GM18511 (cell line): Measurements from ENCODE around the gene CCDC51.

ENCODE experiments used
- ATAC-seq: cut with Tn5 transposase; IDR thresholded peaks from one replicate; pipeline ENCODE4 v1.9.1; 2021; ENCODE audit warnings: mild to moderate bottlenecking, moderate library complexity; ENCODE audit not compliant: unreplicated experiment

The CCDC51 gene

DNA sequence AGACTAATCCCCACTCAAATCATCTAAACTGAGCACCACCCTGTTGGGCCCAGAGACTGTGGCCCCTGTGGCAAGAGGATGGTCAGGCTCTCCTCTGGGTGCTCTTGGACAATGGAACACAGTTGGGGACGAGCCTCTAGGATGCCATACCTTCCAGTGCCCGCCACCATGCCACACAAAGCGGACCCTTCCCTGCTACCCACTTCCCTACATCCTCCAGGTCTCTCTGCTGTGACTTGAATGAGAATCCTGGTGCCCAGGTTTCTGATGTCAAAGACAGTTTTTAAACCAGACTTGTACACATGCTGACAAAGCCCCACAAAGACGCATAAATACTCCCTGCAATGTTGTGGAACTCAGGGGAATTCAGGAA lies 4.7 kb downstream of the CCDC51 start:
- no peak for ATAC-seq

DNA sequence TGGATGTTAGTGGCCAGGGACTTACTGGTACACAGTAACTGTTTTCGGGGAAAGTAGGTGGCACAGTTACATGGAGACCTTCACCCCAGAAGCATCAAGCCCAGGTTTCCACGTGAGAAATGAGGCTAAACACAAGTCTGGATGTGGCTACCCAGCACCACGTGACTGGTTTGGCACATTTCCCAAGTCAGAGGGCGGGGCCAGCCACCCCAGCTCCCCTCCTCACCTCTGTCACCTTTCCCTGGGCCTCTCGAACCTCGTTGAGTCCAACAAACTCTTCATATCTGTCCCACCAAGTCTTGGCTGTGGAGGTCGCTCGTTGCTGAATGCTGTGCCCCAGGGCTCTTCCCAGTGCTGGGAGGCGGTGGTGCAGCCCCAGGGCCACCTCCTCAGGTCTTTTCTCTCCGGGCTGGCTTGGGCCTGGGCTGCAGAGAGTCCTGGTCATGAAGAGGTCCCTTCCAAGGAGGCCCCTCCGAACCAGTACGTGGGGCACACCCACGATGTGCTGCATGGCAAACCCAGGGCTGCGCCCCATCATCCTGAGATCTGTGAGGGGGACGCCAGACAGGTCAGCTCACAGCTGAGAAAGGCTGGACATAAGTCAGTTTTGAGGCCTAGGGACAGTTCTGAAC lies 5.2 kb downstream of the CCDC51 start:
- no peak for ATAC-seq

DNA sequence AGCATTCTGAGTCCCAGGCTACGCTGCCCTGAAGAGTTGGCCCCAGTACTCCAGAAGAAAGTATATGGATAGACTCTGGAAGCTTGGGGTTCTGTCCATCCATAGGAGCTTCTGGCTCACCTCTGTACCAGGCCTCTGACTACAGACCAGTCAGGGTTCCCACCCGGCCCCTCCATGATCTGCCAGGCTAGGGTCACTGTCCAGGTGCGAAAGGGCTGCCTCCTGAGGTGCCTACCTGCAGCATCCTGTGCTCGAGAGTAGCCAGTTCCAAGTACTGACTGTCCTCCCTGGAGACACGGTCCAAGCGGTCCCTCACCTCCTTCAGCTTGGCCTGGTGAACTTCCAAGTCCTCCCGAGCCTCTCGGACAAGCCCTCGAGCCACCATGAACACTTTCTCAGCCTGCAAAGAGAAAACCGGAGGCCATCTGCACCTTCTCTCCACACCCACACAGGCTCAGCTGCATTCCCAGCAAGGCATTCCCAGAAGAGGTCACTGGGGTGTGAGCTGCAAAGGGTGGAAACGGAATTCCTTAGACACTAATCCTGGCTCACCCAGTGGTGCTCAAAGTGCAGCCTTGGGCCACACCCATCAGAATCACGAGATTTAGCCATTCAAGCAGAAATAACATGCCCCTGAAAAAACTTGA lies 6.3 kb downstream of the CCDC51 start:
- no peak for ATAC-seq

DNA sequence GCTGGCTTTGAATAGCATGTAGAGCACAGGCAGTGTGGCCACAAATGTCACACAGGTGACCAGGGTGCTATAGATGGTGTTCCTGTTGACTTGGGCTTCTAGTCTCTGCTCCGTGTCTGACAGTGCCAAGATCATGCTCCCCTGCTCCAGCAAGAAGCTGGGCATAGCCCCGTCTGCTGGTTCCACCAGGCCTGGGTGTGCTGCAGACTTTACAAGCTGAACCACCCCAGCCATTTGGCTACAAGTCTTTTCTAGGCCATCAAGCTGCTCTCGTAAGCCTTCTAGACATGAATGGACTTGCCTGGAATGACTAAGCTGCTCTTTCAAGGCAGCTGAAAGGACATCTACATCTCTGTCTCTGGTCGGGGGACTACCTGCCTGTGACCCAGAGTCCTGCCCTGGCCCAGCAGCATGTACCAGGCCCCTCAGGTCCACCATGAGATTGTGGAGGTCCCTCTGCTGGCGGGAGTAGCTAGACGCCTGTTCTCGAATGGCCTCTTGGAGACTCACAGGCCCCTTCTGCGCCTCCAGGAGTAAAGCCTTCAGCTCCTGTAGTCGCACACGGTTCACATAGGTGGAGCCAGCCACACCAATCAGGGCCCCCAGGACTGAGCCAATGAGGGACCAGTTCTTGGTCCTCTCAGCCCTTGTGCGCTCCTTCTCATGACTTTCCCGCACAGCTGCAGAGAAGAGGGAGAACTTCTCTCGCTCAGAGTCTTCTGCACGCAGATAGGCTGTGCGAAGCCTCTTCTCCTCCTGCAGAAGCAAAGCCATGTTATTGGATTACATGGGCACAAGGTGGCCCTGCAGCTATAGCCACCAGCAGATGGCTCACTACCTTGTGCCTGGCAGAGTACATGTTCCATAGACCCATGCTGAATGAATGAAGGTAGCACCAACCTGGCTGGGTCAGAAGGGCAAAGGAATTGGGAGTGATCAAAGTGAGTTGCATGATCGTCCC lies 7.2 kb downstream of the CCDC51 start:
- ATAC-seq: no peak

DNA sequence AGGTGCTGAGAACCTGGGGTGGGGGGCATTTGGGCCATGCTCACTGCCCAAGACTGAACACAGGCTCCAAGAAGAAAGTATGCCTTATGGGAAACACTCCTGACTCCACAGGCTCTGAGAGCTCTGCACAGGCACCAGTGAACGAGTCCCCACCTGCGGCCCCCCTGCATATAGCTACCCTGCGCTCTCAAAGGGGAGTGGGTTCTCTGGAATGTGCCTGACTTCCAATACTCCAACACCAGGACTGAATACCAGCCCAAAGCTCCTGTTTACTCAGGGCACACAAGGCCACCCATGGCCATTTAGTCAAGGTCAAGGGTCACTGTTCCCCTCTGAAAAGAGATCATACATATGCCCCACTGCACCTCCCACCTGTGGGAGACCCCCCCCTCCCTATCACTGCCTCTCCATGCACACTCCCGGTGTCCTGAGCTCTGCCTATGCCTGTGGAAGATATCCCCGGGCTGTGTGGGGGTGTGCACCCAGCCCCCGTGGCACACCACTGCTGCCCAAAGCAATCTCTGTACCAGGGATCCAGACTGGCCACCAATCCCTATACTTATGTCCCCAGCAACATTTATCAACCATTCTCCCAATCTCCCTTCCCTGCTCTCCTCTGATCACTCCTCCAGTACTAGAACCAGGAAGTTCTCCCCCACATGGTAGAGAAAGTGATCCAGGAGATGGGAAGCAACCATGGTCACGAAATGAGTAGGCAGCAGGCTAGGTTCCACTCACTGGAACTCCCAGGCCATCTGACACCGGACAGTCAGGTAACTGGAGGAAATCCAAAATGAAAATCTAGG lies 8.5 kb downstream of the CCDC51 start:
- ATAC-seq: no peak

DNA sequence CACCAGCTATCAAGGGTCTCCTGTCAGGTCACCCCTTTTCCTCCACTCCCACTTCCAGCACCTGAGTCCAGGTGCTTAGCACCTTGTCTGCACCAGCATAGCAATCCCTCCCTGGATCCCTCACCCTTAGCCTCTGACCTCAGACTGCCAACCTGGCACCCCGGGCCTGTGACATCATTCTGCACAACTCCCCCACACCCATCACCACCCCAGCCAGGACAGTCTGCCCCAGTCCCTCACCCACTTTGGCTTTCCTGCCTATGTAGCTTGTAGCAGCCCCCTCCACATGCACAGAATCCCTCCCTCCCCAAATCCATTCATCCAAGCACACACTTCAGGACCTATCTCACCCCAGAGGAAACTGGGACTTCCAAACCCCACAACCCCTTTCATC lies 9.2 kb downstream of the CCDC51 start:
- ATAC-seq: no peak

DNA sequence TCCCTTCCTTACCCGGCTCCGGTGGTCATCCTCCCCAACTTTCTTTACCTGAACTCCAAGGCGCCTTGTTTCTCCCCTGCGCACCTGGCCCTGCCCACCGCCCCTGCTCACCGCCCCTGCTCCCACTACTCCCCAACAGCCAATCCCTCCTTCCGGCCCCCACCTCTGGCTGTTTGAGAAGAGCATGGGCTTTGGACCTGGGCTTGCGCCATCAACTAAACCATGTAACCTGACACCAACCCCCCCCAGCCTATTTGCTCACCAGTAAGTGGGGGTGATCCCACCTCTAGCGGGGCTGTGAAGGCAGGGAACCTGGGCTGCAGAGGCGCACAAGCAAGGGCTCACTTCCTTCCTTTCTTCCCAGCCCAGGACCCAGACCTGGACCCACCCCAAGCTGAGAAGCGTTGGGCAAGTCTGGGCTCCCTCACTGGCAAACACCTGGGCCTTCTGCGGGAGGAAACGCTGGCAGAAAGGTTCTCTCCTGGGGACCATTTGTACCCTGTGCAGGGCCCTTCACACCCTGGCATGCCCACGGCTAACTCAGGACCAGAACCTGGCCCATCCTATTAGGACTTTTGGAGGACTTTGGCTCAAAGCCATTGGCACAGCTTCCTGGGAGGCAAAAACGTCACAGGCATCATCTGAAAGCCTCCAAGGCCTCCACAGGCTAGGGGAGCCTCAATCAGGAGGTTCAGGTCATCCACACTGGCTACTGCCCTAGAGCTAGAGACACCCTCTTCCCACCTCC lies 9.8 kb downstream of the CCDC51 start, which contains the start of gene PLXNB1:
PLXNB1 (minus strand) TSS at position 127 of the 748 bp plus-strand sequence. CDS start 5,475 bp downstream, outside the sequence.
- peak; percentile 33 for ATAC-seq

DNA sequence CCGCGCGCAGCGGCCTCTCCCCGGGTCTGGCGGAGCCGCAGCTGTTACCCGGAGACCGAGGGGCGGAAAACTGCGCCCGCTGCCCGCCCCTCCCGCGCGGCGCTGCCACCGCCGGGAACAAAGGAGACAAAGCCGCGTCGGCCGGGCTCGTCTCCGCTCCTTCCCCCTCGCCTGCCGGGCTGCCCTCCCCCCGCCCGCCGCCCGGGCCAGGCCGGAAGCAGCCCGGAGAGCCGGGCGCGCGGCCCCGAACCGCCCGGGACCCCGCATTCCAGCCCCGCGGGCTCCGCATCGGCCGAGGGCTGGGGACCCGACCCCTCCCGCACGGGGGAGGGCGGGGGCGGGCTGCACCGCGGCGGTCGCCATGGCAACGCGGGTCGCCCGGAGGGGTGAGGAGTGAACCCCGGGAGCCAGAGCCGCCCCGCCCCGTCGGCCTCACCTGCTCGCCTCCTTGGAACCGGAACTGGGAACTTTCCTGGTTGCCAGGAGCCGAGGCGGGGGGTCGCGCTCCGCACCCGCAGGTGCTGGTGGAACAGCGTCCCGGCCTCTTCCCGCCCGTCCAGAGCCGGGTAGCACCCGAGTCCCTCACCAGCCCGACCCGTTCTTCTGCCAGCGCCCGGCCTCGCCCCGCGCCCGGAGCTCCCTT lies 10.5 kb downstream of the CCDC51 start:
- ATAC-seq: peak; percentile 40

DNA sequence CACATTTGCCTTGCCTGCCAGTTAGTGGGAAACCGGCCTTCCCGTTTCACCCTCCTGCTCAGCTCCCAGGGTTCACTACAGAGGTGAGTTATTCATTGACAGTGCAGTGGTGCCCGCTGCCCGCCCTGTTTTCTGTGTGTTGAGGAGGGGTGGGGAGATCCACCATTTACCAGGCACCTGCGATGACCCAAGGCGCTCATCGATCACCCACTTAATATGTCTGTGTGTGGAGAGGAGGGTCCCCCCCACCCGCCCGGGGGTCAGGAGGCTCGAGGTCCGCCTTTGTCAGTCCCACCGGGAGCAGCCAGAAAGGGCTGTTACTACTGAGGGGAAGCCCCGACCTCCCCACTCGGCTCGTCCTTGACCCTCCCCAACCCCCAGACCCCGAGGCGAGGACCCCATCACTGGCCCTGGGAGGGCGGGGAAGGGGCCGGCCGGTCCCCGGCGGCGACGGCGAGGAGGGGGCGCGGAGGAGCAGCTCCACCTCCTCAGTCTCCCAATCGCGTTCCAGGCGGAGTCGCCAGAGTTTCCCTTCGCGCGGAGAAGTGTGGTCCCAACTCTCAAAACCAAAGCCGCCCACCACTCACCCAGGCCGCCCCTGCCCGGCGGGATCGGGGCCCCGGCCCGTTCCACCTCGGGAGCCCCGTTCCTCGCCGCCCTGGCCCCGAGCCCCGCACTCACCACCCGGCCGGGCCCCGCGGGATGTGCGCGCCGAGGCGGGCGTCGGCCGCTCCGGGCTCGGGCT lies 11.2 kb downstream of the CCDC51 start:
- peak; percentile 41 for ATAC-seq

DNA sequence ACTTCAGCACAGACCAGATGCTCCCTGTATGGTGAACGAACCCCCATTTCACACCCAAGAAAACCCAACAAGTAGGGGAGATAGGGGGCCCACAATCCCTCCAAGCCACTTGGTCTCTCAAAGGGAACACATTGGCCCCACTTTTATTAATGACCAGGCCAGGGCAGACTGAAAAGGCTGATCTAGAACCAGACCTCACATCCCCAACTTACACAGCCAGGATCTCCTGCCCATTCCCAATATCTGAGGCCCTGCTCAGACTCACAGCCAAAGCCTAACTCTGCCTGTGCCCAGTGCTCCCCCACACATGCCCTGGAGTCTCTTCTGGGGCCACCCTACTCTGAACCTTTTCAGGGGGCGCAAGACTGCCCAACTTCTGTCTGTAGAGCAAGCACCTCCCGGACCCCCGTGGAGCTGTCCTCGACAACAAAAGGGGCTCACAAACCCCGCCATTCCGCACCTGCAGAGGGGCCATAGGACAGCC lies 11.8 kb downstream of the CCDC51 start:
- no peak for ATAC-seq

DNA sequence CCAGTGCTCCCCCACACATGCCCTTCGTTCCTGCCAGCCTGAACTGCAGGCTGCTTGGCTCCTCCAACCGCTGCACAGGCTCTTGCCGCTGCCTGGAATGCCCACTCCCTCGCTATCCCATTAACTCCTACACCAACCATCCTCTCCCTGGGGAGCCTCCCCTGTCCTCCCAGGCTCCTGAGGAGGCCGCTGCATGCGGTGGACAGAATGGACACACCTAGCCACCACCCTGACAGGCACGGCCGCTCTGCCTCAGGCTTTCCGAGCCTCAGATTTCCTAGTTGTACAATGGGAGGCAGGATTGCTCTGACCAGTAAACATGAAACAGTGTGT lies 12.3 kb downstream of the CCDC51 start:
- no peak for ATAC-seq

DNA sequence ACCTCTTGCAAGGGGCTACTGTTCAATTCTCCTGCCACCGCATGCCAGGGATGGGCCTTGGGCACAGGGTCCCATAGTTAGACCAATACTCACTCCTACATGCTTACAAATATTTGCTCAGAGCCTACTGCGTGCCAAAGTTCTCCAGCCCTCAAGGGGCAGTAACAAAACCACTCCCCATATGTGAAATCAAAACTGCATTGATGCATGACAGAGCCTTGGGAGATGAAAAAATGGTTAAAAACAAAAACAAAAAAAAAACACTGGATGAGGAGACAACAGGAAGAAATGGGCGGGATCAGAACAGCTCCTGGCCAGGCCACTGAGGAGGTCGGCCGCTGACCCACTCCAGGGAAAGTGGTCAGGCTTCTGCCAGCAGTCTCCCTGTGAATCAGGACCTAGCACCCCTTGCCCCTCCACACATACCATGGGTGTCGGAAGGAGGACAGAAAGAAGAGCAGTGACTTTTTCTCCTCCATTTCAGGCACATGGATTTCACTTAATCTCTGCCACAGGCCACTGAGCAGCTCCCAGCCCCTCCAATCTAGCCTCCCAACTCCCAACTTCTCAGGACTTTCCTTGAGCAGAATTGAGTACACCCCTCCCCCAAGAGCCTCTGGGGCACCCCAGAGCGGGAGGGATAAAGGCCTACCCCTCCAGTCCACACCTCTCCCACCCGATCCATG lies 12.8 kb downstream of the CCDC51 start:
- no peak for ATAC-seq

DNA sequence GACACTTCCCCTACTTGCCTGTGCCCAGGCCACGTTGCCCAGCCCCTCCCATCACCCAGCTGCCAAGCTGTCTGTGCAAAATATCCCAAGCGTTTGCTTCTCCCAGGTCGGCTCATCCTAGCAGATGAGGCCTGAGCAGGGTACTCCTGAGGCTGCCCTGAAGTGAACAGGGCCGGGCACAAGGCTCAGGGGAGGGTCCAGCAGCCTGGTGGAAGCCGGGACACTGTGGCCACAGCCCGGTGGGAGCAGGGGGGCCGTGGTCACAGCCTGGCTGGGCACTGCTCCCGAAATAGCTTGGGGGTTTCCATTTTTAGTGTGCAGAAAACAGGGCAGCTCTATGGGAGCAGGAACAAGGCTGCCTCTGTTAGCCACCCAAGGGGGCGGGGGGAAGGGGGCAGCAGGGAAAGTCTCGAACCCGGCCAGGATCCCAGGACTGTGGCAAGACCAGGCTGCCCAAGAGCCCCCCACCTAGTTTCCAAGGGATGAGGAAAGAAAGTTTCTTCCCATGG lies 13.5 kb downstream of the CCDC51 start:
- ATAC-seq: no peak

DNA sequence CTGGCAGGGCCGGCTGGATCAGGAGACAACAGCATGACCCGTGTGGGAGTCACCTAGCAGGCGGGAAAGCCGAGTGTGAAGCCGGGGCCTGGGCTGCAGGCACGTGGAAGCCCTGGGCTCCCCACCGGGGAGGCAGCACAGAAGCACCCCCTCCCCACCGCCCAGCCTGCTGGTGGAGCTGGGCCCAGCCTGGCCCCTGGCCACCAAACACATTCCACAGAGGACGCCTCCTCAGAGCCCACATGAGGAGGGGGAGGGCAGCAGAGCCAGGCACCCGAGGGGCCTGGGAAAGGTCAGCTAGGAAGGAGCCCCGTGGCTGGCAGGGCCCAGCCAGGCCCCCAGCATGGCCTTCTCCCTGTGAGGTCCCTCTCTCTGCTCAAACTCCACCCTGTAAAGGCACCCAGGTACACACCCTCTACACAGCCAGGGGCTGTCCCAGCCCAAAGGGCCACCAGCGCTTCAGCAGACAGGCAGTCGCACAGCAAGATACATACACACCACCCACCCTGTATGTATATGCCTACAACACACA lies 14.6 kb downstream of the CCDC51 start:
- no peak for ATAC-seq

DNA sequence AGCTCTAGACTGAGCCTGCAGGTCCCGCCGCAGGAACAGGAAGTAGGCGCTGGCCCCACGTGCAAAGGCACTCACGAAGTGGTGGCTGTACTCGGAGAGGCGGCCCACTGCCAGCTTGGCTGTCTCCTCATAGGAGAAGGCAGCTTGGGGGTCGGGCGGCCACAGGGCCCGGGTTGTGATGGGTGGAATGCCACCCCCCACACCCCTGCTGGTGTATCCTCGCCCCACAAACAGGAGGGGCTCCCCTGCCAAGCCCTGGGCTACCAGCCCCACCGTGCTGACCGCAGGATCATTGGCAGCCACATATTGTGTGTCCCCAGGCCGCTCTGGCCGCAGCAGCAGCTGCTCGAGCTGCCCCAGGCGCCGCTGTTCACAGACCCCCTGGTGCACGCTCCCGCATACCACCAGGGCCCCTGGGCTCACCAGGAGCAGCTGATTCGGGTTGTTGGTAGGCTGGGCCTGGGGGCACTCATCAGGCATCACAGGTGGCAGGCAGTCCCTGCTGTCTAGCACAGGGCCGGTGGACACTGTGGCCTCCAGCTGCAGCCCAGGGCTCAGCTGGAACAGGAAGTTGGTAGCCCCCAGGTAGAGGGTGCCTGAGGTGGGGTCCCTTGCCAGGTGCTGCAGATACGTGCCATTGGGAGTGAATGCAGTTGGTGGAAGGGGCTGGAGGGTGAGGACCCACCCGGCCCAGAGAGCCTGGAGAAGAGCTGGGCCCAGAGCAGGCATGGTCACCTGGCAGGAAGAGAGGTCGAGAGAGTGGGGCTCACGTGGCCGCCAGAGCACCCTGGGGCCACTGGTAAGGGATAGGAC lies 15.8 kb downstream of the CCDC51 start:
- no peak for ATAC-seq

DNA sequence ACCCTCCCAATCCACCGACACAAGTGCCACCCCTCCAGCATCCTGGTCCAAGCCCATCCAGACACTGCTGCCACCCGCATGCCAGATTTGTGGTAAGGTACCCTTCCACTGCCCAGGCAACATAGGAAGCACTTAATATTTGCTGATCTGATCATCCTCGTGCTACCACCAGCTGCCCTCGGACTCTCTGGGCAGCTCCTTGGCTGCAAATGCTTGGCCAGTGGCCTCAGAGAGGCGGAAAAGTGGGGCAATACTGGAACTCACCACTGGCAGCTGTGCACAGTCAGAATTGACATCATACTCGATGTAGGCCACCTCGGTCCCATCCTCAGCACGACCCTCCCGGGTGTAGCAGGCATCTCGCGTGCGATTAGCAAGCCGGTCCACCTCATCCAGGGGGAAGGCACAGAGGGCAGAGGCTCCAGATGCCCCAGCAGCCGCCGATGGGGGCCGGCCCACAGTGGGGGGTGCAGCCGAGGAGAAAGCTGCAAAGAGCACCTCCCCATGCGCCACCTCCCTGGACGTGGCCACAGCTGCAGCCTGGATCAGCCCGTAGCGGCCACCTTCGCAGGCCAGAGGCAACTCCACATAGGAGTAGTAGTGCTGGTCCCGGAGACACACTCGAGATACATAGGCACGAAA lies 16.6 kb downstream of the CCDC51 start:
- ATAC-seq: no peak

DNA sequence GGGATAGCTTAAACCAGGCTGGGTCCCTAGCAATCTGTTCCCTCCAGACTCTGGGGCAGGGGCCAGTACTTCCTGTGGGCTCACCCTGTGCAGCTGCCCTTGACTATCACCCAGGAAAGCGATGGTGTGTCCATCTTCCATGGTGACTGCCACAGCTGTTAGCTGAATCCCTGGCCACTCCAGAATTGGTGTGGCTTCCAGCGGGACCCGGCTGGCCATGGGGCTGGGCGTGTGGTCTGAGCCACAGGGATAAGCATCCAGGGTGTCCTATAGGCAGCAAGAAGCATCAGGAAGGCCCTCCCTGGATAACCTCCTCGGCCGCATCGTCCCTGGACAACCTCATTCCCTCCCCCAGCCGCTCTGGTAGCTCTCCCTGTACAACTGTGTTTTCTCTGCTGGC lies 17.2 kb downstream of the CCDC51 start:
- ATAC-seq: no peak
